HEK293 (cell line): ENCODE data around the gene SETD7.

Source experiments
- CTCF ChIA-PET: fragments of 350-600 bp; formaldehyde crosslinking; extraction: SDS; loops from one replicate; lab custom pipeline; 2021; ENCODE audit warnings: antibody characterized with exemption; lab: Yijun Ruan, JAX
- POLR2A ChIA-PET: fragments of 300-600 bp; formaldehyde crosslinking; extraction: SDS; loops from one replicate; lab custom pipeline; 2020; ENCODE audit warnings: antibody characterized with exemption, inconsistent platforms; lab: Yijun Ruan, JAX
- H3K27ac ChIP-seq: fragments of 200-500 bp; sonication (Bioruptor generic); 2 replicates; pipeline ENCODE4 v1.5.1; 2014; ENCODE audit warnings: low read depth, low read length, control low read depth, inconsistent platforms; ENCODE audit errors: extremely low read depth
- H3K36me3 ChIP-seq, 2 experiments: fragments of 200-500 bp in 1 of 2; sonication (Bioruptor generic) in 1 of 2; 1 replicate in 1 of 2; 2 replicates in 1 of 2; pipeline ENCODE4 v1.5.1; 2014 to 2017; ENCODE audit warnings: inconsistent platforms in 2 of 2, low read length in 2 of 2; ENCODE audit not compliant: control insufficient read depth in 2 of 2, insufficient read depth in 1 of 2
- H3K4me1 ChIP-seq: fragments of 200-500 bp; sonication (Bioruptor generic); 2 replicates; pipeline ENCODE4 v1.5.1; 2014; ENCODE audit warnings: mild to moderate bottlenecking, low read length, inconsistent platforms; ENCODE audit not compliant: control insufficient read depth, insufficient read depth
- H3K4me3 ChIP-seq: 2 replicates; pipeline ENCODE4 v1.5.1; 2011; ENCODE audit warnings: low read depth, mild to moderate bottlenecking, control low read depth, low read length, moderate library complexity
- H3K9me3 ChIP-seq: fragments of 200-500 bp; sonication (Bioruptor generic); 2 replicates; pipeline ENCODE4 v1.5.1; 2014; ENCODE audit warnings: low read depth, low read length, inconsistent platforms; ENCODE audit not compliant: control insufficient read depth, insufficient read depth
- EGR2 ChIP-seq: fragments of 450-650 bp; formaldehyde crosslinking; IDR thresholded peaks from 2 replicates; pipeline ENCODE4 v1.5.1; 2016; ENCODE audit warnings: low read depth, missing biosample characterization, missing genetic modification characterization
- KLF1 ChIP-seq: fragments of 450-650 bp; formaldehyde crosslinking; IDR thresholded peaks from 2 replicates; pipeline ENCODE4 v1.5.1; 2016; ENCODE audit warnings: missing biosample characterization, missing genetic modification characterization
- YY1 ChIP-seq: fragments of 450-650 bp; formaldehyde crosslinking; IDR thresholded peaks from 2 replicates; pipeline ENCODE4 v1.5.1; 2018; ENCODE audit warnings: missing biosample characterization, missing genetic modification characterization
- ZBTB44 ChIP-seq: fragments of 450-650 bp; IDR thresholded peaks from 2 replicates; pipeline ENCODE4 v1.5.1; 2018; ENCODE audit warnings: missing biosample characterization, mild to moderate bottlenecking, missing genetic modification characterization
- ZFHX2 ChIP-seq: fragments of 450-650 bp; formaldehyde crosslinking; conservative IDR thresholded peaks from 2 replicates; pipeline ENCODE4 v1.5.1; 2016; ENCODE audit warnings: missing biosample characterization, missing genetic modification characterization
- ZNF146 ChIP-seq: fragments of 450-650 bp; formaldehyde crosslinking; IDR thresholded peaks from 2 replicates; pipeline ENCODE4 v1.5.1; 2016; ENCODE audit warnings: missing biosample characterization, missing genetic modification characterization
- ZNF24 ChIP-seq: fragments of 450-650 bp; formaldehyde crosslinking; IDR thresholded peaks from 2 replicates; pipeline ENCODE4 v1.5.1; 2016; ENCODE audit warnings: missing biosample characterization, missing genetic modification characterization
- ZNF266 ChIP-seq: fragments of 450-650 bp; formaldehyde crosslinking; IDR thresholded peaks from 2 replicates; pipeline ENCODE4 v1.5.1; 2016; ENCODE audit warnings: missing biosample characterization, missing genetic modification characterization, low read depth
- ZNF292 ChIP-seq: fragments of 450-650 bp; formaldehyde crosslinking; IDR thresholded peaks from 2 replicates; pipeline ENCODE4 v1.5.1; 2016; ENCODE audit warnings: low read depth, missing biosample characterization, missing genetic modification characterization, borderline replicate concordance
- ZNF335 ChIP-seq: fragments of 450-650 bp; formaldehyde crosslinking; conservative IDR thresholded peaks from 2 replicates; pipeline ENCODE4 v1.5.1; 2016; ENCODE audit warnings: missing biosample characterization, missing genetic modification characterization
- ZNF391 ChIP-seq: fragments of 450-650 bp; formaldehyde crosslinking; IDR thresholded peaks from 2 replicates; pipeline ENCODE4 v1.5.1; 2016; ENCODE audit warnings: low read depth, missing biosample characterization, missing genetic modification characterization, borderline replicate concordance
- ZNF398 ChIP-seq: fragments of 450-650 bp; formaldehyde crosslinking; IDR thresholded peaks from 2 replicates; pipeline ENCODE4 v1.5.1; 2017; ENCODE audit warnings: missing biosample characterization, missing genetic modification characterization
- ZNF560 ChIP-seq: fragments of 450-650 bp; formaldehyde crosslinking; IDR thresholded peaks from 2 replicates; pipeline ENCODE4 v1.5.1; 2017; ENCODE audit warnings: missing biosample characterization, missing genetic modification characterization, borderline replicate concordance
- ZNF768 ChIP-seq: fragments of 450-650 bp; formaldehyde crosslinking; IDR thresholded peaks from 2 replicates; pipeline ENCODE4 v1.5.1; 2018; ENCODE audit warnings: missing biosample characterization, mild to moderate bottlenecking, missing genetic modification characterization
- ZSCAN16 ChIP-seq: fragments of 450-650 bp; formaldehyde crosslinking; IDR thresholded peaks from 2 replicates; pipeline ENCODE4 v1.5.1; 2016; ENCODE audit warnings: missing biosample characterization, missing genetic modification characterization
- TF ChIP-seq, protein P1 (sequence below): fragments of 450-650 bp; formaldehyde crosslinking; IDR thresholded peaks from 2 replicates; pipeline ENCODE4 v1.5.1; 2017; ENCODE audit warnings: missing biosample characterization, missing genetic modification characterization
- TF ChIP-seq, protein P2 (sequence below): fragments of 450-650 bp; formaldehyde crosslinking; IDR thresholded peaks from 2 replicates; pipeline ENCODE4 v1.5.1; 2016; ENCODE audit warnings: missing biosample characterization, missing genetic modification characterization
- TF ChIP-seq, protein P3 (sequence below): fragments of 450-650 bp; formaldehyde crosslinking; IDR thresholded peaks from 2 replicates; pipeline ENCODE4; 2016; ENCODE audit warnings: missing biosample characterization, missing genetic modification characterization
- TF ChIP-seq, protein P4 (sequence below): fragments of 450-650 bp; formaldehyde crosslinking; IDR thresholded peaks from 2 replicates; pipeline ENCODE4 v1.5.1; 2016; ENCODE audit warnings: missing biosample characterization, missing genetic modification characterization

SETD7 gene

GRCh38 chr4:139558235-139559088 lies 2.4 kb upstream of the SETD7 start:
- ChIA-PET POLR2A (interaction anchor here (1.0 kb wide), 1 partner anchor 26 kb away, joined by 3 read pairs; no protein-coding TSS in a partner anchor), CTCF (interaction anchor here (0.5 to 1.3 kb wide), 2 partner anchors 31 to 94 kb away, joined by 3 read pairs; no protein-coding TSS in a partner anchor)
- H3K4me3 ChIP-seq, result no peak overlapping the region
- no peak for TF ChIP-seq ZNF391 (tag by site-specific recombination)
- TF ChIP-seq, protein P1, sequence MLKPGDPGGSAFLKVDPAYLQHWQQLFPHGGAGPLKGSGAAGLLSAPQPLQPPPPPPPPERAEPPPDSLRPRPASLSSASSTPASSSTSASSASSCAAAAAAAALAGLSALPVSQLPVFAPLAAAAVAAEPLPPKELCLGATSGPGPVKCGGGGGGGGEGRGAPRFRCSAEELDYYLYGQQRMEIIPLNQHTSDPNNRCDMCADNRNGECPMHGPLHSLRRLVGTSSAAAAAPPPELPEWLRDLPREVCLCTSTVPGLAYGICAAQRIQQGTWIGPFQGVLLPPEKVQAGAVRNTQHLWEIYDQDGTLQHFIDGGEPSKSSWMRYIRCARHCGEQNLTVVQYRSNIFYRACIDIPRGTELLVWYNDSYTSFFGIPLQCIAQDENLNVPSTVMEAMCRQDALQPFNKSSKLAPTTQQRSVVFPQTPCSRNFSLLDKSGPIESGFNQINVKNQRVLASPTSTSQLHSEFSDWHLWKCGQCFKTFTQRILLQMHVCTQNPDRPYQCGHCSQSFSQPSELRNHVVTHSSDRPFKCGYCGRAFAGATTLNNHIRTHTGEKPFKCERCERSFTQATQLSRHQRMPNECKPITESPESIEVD, result peak; percentile 29; the same call in 1 of the 2 replicates
- TF ChIP-seq ZNF24, result no peak
- TF ChIP-seq ZNF335 (tag by site-specific recombination), result peak; percentile 63
- no peak for TF ChIP-seq ZNF266 (tag by site-specific recombination)
- TF ChIP-seq, protein P2, sequence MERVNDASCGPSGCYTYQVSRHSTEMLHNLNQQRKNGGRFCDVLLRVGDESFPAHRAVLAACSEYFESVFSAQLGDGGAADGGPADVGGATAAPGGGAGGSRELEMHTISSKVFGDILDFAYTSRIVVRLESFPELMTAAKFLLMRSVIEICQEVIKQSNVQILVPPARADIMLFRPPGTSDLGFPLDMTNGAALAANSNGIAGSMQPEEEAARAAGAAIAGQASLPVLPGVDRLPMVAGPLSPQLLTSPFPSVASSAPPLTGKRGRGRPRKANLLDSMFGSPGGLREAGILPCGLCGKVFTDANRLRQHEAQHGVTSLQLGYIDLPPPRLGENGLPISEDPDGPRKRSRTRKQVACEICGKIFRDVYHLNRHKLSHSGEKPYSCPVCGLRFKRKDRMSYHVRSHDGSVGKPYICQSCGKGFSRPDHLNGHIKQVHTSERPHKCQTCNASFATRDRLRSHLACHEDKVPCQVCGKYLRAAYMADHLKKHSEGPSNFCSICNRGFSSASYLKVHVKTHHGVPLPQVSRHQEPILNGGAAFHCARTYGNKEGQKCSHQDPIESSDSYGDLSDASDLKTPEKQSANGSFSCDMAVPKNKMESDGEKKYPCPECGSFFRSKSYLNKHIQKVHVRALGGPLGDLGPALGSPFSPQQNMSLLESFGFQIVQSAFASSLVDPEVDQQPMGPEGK, result peak; percentile 46
- TF ChIP-seq EGR2 (tag by site-specific recombination), result peak; percentile 53
- no peak for TF ChIP-seq ZBTB44 (tag by site-specific recombination)
- TF ChIP-seq ZNF398 (tag by site-specific recombination), result peak; percentile 55
- TF ChIP-seq ZFHX2, result peak; percentile 83
- TF ChIP-seq ZNF292 (tag by site-specific recombination), result no peak
- H3K27ac ChIP-seq, result peak overlapping the region; percentile 21; the same call in 1 of the 2 replicates
- peaks cover 21% of the 10 kb centered on the region for H3K4me1 ChIP-seq
- no peaks in the 10 kb centered on the region for H3K9me3 ChIP-seq
- no peaks in the 10 kb centered on the region for H3K36me3 ChIP-seq

- ChIA-PET POLR2A (interaction anchor here (0.6 to 1.7 kb wide), 3 partner anchors 9 to 45 kb away, joined by 3 to 4 read pairs (median 3); no protein-coding TSS in a partner anchor), CTCF (interaction anchor here (1.0 to 1.3 kb wide), 2 partner anchors 30 to 480 kb away, joined by 3 to 5 read pairs; no protein-coding TSS in a partner anchor)
- H3K4me3 ChIP-seq, result no peak overlapping the region; the same call in 1 of the 2 replicates
- H3K9me3 ChIP-seq, result no peaks in the 10 kb centered on the region
- peak overlapping the region; percentile 21; the same call in 1 of the 2 replicates for H3K27ac ChIP-seq
- peaks cover 21% of the 10 kb centered on the region for H3K4me1 ChIP-seq
- no peaks in the 10 kb centered on the region for H3K36me3 ChIP-seq
- TF ChIP-seq ZNF146 (tag by site-specific recombination) (no peak), ZNF768 (tag by site-specific recombination) (no peak), ZNF560 (tag by site-specific recombination) (no peak), KLF1 (tag by site-specific recombination) (no peak), YY1 (tag by site-specific recombination) (0 out of 2 replicates have a peak, but pooled peaks have one; percentile 2), ZSCAN16 (tag by site-specific recombination) (0 out of 2 replicates have a peak, but pooled peaks have one; percentile 43)
- TF ChIP-seq, protein P3, sequence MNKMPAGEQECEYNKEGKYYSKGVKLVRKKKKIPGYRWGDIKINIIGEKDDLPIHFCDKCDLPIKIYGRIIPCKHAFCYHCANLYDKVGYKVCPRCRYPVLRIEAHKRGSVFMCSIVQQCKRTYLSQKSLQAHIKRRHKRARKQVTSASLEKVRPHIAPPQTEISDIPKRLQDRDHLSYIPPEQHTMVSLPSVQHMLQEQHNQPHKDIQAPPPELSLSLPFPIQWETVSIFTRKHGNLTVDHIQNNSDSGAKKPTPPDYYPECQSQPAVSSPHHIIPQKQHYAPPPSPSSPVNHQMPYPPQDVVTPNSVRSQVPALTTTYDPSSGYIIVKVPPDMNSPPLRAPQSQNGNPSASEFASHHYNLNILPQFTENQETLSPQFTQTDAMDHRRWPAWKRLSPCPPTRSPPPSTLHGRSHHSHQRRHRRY (tag by site-specific recombination), result no peak
- TF ChIP-seq, protein P4, sequence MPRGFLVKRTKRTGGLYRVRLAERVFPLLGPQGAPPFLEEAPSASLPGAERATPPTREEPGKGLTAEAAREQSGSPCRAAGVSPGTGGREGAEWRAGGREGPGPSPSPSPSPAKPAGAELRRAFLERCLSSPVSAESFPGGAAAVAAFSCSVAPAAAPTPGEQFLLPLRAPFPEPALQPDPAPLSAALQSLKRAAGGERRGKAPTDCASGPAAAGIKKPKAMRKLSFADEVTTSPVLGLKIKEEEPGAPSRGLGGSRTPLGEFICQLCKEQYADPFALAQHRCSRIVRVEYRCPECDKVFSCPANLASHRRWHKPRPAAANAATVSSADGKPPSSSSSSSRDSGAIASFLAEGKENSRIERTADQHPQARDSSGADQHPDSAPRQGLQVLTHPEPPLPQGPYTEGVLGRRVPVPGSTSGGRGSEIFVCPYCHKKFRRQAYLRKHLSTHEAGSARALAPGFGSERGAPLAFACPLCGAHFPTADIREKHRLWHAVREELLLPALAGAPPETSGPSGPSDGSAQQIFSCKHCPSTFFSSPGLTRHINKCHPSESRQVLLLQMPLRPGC (tag by site-specific recombination), result no peak
These were observed 1.6 kb upstream of the SETD7 start for GRCh38 chr4:139557556-139558110.
